NCI-H69 (cell line): ENCODE measurements around the gene RALGPS1.
A peak's percentile ranks its signal among the peaks of the same experiment; 100 is the strongest.

Source experiments
- DNase-seq: peaks from one replicate; lab custom pipeline; 2025; lab: John Stamatoyannopoulos, UW

Gene RALGPS1

DNA sequence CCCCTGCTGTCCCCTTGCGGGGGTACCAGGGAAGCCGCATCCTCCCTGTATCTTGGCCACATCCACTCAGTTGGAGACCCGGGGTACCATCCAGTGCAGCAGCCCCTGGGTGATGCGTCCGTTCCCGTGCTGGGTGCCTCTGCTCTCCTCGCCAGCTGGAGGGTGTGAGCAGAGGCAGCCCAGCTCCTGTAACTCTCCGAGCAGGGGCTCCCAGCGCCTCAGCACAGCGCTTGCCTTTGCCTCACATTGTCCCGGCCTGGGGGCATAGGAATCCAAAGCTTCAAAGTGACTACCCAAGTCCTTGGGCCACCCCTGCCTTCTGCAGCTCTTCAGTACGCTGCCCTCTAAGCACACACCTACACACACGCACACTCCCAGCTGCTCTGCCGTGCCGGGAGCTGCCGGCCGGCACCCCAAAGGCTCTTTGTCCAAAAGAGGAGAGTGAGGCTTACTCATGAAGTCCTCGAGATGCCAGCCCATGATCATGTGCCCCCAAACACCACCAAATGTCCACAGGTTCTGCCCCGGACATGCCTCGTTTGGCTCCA, 207.1 kb downstream of the RALGPS1 start:
- peak; percentile 40 for DNase-seq

DNA sequence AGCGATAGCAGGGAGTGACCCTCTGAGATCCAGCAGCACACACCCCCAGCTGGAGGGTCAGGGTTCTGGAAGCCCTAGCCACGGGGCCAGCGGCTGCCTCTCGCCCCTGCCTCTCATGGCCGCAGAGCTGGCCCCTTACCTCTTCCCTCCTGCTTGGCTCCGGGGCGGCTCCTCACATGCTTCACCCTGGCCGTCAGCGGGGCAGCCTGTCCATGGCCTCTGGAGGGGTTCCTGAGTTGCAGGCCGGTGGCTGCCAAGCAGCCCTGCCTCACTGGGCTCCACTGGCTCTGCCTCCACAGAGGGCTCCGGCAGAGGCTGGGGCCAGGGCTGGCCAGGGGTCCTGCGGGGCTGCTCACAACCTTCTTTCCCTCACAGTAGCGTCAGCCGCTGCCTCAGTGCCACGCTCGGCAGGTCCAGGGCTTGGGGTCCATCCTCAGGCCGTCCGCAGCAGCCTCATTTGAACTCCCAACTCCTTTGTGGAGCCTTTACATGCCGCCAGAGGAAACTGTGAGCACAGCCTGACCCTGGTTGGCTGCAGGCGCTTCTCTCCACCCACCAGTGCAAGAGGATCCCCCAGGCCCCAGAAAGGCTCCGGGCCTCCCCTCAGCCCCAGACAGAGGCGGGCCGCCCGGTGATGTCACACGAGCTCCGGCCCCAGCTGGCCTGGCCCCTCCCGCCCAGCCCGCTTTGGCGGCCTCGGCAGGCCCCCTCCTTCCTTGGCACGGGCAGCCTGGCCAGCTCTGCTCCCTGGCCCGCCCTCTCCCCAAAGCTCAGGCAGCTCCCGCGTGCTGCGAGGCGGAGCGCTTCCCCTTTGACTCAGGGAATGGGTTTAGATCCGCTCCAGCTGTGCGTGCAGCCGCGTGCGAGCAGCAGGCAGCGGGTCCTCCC, 207.8 kb downstream of the RALGPS1 start, which contains the start of gene ANGPTL2:
Gene ANGPTL2 (minus strand): TSS at position 460 of the 888 bp plus-strand sequence. CDS start 13,904 bp downstream, outside the sequence.
- DNase-seq: peak; percentile 98

DNA sequence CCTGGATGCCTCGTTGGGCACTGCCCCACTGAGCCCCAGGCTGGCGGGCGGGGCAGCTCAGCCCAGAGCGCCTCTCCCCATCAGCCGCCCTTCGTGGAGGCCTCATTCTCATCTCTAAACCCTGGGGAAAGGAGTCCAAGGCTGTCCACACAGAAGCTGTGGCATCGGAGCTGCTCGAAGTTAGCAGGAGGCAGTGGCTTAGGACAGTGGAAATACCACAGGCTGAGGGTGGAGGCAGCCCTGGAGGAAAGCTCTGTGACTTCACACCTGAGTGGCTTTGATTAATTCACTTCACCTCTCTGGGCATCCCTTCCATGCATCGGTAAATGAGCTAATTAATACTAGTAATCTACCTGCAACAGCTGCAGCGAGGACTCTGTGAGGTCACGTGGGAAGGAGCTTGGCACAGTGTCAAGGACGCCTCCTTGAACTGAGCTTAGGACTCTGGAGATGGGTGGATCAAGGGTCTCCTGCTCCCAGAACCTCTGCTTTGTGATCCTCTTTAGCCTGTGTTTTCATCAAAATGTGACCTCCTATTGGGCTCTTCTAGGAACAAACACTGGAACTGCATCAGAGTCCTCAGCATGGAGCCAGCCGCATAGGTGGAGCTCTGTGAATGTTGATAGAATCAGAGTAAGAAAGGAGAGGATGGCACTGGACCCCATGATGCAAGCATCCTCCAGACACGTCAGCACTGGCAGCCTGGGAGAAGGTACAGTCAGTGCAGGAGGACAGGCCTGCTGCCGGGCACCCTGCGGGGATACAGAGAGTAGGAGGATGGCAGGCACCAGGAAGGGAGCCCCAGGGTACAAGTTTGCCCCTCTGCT, 208.7 kb downstream of the RALGPS1 start:
- peak; percentile 98 for DNase-seq

DNA sequence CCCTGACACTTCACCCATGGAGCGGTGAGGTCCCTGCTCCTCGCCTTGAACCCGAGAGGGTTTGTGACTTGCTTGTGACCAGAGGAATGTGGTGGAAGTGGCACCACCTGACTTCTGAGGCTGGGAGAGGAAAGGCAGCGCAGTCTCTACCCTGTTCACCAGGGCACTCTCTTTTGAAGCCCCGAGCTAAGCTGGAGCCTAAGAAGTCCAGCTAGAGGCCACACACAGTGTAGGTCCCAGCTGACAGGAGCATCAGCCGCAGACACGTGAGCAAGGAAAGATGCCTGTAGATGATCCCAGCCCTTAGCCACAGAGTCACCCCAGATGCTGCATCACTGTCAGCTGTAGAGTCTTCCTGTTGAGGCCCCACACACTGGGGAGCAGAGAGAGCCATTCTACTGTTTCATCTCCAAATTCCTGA, 209.5 kb downstream of the RALGPS1 start:
- no peak for DNase-seq

DNA sequence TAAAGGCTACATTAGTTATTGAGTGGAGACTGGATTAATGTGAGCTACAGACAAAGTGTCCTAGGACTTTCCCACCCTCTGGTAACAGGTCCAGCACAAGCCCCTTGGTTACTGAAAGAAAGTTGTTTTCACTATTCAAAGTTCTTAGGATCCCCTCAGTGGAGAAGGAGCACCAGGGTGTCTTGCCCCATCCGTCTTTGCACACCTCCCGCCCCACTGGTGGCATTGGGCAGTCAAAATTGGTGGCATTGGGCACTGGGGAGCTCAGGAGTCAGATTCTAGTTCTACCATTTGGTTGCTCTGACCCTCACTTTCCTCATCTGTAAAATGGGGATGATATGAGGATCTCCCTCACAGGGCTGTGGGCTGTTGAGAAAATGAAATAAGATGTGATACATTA, 210.2 kb downstream of the RALGPS1 start:
- no peak for DNase-seq

DNA sequence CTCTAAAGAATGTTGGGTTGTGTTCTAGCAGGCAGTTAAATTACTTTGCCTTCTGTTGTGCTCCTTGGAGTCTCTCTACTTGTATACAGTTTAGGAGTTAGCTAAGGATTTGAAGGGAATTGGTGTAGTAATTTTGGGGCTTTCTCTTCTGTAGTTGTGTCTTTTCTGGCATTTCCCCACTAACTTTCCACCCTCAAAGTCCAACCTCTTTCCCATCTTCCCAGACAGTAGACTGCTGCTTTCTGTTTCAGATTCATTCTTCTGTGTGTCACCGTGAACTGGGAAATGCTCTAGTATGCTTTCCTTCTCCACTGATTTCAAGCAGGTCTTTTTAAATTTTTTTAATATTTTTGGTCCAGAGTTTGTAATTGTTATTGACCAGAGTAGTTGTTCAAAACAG, 212.4 kb downstream of the RALGPS1 start:
- DNase-seq: no peak

DNA sequence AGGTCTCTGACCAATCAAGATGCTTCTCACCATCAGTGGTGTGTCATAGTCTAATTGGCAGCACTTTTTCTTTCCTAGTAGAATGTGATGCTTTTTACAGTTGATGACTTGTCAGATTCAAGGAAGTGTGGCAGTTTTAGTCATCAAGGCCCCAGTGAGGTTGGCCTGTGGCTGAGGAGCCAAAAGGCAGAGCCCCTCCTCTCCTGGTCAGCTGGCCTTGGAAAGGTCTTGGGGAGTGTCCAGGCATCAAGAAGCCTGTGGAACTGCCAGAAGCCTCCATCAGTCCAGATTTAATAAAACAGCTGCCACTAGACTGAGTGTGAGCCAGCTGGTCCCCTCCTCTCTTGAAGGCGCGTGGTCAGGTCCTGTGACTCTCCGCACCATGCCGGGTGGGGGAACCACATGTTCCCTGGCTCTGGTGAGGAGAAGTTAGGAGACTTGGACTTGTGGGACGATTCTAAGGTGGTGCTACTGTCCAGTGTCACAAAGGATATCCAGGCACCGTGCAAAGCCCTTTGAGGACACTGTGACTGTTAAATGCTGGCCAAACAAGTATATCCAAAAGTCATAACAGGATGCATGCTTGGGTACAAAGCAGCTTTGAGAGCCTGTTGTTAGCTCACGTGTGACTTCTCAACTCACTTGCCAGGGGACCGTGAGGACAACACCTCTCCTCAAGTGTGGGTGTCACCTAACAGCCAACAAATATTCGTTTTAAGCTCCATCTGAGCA, 213.9 kb downstream of the RALGPS1 start:
- no peak for DNase-seq

DNA sequence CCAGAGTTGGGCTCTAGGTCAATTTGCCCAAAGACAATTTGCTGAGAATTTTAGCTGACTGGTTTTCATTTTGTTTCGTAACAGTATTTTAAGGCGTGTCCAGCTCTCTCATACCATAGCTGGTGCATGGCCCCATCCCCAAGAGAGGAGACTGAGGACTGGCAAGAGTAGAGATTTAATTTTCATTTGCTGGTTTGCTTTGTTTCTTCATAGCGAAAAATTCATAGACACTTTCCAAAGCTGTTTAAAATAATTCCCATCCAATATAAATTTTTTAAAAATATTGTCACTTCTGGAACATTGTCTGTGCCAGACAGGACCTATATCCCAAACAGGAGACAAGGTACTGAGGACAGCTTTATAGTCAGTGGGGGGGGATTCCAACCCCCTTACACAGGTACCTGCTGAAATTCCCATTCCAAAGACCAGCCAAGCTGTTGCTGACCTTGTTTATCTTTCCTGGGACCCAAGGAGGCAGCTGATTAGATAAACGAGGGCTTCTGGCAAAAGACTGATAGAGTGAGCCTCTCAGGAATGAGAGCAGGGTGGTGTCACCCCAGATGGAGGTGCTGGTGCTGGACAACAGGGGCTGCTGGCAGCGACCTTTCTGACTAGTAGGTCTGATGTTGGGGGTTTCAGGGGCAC, 214.6 kb downstream of the RALGPS1 start:
- no peak for DNase-seq

DNA sequence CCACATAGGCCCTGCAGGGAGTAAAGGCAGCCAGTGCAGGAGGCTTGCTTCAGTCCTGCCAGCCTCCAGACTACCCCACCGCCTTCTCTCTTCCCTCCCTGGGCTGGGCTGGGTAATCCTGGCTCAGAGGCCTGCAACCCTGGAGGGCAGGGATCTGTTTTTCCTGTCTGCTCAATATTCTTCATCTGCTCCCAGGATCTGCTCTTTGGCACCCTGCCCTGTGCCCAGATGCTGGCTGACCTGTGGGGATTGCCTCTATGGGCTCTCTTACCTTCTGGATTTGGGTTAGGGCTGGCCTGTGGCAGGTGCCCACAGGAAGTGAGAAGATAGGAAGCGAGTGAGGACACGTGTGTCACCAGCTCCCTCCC, 215.1 kb downstream of the RALGPS1 start:
- DNase-seq: peak; percentile 67

DNA sequence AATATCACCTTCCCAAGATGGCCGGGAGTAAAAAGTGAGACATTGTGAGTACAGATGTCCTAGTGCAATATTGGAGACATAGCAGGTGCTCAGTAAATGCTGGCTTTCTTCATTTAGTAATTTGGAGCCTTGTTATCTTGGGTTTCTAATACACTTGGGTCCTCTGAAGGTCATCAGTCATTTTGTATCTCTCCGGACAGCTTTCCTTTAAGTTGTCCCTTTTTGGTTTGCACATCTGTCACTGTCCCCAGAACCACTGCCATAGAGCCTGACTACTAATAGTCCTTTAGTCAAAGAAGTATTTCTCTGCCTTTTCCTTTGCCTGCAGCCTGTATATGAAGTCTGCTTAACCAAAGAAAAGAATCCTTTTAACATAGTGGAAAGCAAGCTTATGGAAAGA, 215.7 kb downstream of the RALGPS1 start:
- peak; percentile 23 for DNase-seq

DNA sequence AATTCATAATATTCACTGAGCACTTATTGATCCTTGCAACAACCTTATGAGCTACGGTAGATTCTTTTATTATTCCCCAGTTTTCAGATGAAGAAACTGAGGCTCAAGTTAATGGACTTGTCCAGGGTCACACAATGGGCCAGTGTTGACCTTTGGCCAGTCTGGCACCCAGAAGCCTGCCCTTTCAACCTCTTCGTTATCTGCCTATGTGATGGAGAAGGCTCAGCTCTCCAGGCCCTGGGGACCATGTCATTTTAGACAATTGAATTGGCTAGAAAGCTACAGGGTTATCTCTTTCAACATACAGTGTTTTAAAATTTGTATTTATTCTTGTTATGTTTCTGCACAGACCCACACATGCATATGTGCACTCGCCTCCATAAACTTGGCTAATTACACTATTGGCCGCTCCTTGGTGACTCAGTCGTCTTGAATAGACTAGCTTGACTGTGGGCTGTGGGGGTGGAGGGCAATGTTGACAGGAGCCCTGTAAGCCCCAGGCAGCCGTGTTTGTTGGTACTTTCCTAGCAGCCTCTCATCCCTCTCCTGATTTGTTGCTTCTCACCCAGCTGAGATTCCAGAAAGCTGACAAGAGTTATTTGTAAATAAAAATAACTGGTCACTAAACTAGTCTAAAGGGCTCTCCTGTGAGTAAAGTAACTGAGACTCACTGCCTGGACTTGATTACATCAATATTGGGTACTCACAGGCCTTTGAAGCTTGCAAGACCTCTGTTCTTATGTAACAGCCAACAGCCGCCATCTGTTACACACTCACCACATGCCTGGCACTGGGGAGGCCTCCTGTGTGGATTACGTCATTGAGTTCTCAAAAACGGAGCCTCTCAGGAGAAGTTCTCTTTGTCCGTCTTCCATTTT, 216.3 kb downstream of the RALGPS1 start:
- DNase-seq: peak; percentile 98

DNA sequence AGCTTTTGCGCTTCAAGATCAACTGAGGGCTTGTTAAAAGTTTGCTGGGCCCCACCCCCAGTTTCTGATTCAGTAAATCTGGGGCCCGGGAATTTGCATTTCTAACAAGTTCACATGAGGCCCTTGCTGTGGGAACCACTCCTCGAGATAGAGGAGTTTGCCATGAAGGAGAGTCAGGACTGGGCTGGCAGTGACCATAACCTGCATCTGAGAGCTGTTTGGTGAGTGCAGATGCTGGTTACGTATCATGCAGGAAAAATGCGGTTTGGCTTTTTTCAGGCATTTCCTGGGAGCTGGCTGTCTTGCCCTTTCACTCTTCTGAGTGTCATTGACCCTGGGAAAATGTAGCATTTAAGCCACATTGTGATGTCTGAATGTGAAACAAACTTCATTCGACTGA, 217.3 kb downstream of the RALGPS1 start:
- DNase-seq: peak; percentile 53

DNA sequence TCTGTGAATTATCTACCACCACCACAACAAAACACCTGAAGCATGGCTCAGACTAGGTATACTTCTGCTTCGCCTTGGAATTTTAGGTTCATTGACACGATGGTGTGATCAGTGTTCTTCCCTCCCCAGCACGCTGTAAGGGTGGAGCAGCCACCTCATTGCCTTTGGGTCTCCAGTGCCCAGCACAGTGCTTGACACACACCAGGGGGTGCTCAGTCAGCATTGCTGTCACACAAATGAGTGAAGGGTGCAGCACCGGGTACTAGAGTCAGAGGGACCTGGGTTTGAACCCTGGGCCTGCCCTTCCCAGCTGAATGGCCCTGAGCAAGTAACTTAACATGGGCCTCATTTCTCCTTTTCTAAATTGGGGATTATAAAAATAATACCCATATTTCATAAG, 217.8 kb downstream of the RALGPS1 start:
- peak; percentile 39 for DNase-seq

DNA sequence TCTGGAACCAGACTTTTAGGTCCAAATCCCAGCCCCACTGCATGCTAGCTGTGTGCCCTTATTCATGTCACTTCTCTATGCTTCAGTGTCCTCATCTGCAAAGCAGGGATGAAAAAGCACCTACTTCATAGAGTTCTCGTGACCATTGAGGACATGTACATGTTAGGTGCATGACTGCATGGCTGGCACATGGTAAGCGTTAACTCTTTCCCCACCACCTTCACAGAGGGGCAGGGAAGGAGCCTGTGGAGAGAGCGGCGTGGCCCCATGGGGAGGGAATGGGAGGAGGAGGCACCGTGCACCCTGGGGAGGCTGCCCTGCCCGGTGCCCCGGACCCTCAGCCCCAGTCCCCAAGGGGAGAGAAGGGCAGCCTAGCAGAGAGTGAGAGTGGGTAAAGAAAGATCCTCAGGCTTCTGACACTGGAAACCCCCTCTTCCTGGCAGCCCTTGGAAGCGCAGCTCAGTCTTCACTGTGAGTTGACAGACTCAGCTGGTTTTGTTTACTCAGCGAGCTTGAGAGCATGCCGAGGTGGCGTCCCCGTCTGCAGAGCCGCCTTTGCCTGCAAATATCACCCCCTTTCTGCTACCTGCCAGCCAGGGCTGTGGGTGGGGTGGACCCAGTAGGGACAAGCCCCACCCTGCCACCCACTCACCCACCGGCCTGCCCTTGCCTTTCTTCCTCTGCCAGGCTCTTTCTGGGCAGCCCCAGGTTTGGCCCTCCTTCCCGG, 218.5 kb downstream of the RALGPS1 start:
- peak; percentile 98 for DNase-seq

DNA sequence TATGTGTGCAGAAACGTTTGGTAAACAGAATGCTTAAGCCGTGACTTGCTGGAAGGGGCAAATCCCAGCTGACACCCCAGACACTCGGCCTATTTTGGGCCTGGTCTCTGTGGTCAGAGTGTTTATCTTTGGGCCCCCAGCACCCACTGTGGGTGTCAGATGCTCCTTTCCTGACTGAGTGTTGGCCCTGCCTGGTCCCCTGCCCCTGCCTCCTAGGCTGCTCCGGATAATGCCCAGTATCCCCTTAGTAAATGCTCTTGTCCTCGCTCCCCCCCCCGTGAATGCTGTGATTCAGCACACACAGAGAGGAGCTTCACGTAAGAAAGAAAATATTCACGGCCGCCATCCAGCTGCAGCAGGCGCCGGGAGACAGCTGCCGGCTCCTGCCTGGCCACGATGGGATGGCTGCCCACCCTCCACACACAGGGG, 219.2 kb downstream of the RALGPS1 start:
- DNase-seq: peak; percentile 82

DNA sequence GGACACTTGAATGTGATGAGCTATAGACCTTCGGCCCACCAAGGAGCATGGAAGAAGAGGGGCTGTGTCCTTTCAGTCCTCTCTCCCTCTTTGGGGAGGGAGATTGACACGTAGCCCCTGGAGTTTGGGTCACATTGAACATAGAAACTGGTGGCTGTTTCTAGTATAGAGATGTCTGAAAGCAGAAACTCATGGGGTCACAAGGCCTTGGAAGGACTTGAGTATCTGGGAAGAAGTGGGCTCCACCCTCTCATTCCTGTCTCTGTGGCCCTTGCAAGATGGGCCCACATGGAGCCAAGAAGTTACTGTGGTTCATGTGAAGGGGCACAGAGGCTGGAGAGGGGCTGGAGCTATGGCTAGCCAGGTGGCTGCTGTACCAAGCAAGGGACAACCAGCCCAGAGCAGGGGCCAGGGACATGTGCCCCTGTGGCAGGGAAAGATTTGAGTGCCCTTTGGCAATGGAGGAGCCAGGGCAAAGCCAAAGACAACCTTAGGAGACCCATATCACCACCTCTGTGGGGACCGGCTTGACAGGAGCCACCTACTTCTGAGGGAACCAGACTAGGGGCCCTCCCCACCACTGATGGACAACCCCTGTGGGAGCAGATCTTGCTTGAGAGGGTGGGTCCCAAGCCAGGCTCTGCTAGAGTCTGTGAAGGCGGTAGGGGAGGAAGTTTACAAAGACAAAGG, 220.6 kb downstream of the RALGPS1 start:
- no peak for DNase-seq

DNA sequence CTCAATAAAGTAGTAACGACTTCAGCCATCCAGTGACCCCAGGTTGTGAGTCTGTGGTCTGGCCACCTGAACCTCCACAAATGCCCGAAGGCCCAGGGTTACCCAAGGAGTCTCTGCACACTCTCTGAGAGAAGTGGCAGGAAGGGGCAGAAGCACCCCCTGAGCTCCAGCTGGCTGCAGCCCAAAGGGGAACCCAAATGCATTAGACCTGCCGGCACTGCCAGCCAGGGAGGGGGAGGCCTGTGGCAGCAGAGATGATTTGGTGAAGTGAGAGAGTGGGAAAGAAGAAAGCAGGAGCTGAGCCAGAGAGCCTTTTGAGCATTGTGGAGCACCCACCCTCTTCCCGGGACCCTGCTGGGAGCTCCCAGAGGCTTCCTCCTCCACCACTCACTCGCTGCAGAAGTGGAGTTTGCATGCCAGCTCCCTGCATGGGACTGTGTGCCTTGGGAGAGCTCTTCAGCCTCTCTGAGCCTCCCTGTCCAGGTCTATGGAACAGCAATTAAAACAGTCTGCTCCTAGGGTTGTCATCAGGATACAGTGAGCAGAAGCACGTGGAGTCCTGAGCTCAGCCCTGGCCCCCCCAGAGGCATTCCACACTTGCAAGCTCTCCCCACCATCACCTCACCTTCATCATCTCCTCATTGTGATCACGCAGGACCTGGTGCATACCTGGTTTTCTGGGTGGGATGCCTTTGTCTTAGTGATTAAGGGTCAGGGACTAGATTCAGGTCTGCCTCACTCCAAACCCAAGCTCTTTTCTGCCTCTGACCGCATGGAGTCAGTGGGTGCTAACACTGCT, 221.7 kb downstream of the RALGPS1 start:
- DNase-seq: peak; percentile 81
